Mononuclear cell (primary cell): ENCODE results near the gene MIXL1. TPM values are rescaled to one million over a fixed set of nuclear protein-coding genes. Genes with fewer than 3 reads are reported as not detected.

ENCODE experiments used
- total RNA-seq: library from RNA; depleted of rRNA; stranded (reverse); fragments of >200 nt; gene quantifications from one replicate; pipeline ENCODE4 v1.2.3, GENCODE V29; 2012

Gene MIXL1
- total RNA-seq, 1 donor, result not detected

Other genes starting within 250 kb of the MIXL1 start
- 72.5 TPM for gene SDE2, start 224.3 kb upstream of the MIXL1 start, total RNA-seq
- 399 TPM for gene H3-3A, start 160.9 kb upstream of the MIXL1 start, total RNA-seq
- gene ACBD3, start 36.9 kb upstream of the MIXL1 start, total RNA-seq, result 53.4 TPM
- gene LIN9, start 85.5 kb downstream of the MIXL1 start, total RNA-seq, result 2.4 TPM
- gene PARP1, start 184.4 kb downstream of the MIXL1 start, total RNA-seq, result 34.1 TPM